H1 (cell line): ENCODE results near the gene RASGRP4. TPM values are rescaled to one million over a fixed set of nuclear protein-coding genes. Genes with fewer than 3 reads are reported as not detected.

Source experiments
- CTCF ChIA-PET: fragments of 300-600 bp; sonication (Branson Sonifier 250); formaldehyde crosslinking; loops from one replicate; lab custom pipeline; 2021; ENCODE audit not compliant: partially characterized antibody; lab: Charles Lee
- POLR2A ChIA-PET: fragments of 300-600 bp; sonication (Branson Sonifier 250); formaldehyde crosslinking; loops from one replicate; lab custom pipeline; 2021; ENCODE audit warnings: inconsistent platforms; ENCODE audit not compliant: partially characterized antibody; lab: Charles Lee
- DNase-seq, 2 experiments: peaks; one replicate each; pipeline versions ENCODE4 v3.0.0 to v3.0.0-alpha.2; 2010 to 2022; ENCODE audit warnings: low spot score in 2 of 2, low read depth in 1 of 2, mixed read lengths in 1 of 2
- FAIRE-seq: peaks from 2 replicates; lab custom pipeline; 2011; peaks lifted over from hg19 to GRCh38; lab: Jason Lieb, UNC
- H2AFZ ChIP-seq: 2 replicates; pipeline ENCODE4 v1.8.1; 2012; ENCODE audit warnings: low read length, inconsistent platforms
- H2AK5ac ChIP-seq: 2 replicates; pipeline ENCODE4 v1.6.1; 2013; ENCODE audit warnings: low read depth, low read length
- H2BK120ac ChIP-seq: replicated peaks from 2 replicates; pipeline ENCODE3; 2013; ENCODE audit warnings: low read depth, low read length, inconsistent platforms
- H2BK12ac ChIP-seq: 2 replicates; pipeline ENCODE4 v1.6.1; 2013; ENCODE audit warnings: low read depth, low read length
- H2BK15ac ChIP-seq: 2 replicates; pipeline ENCODE4 v1.6.1; 2013; ENCODE audit warnings: low read length
- H2BK20ac ChIP-seq: 2 replicates; pipeline ENCODE4 v1.6.1; 2013; ENCODE audit warnings: low read length
- H2BK5ac ChIP-seq: 2 replicates; pipeline ENCODE4 v1.6.1; 2013; ENCODE audit warnings: low read depth, low read length
- H3K14ac ChIP-seq: 2 replicates; pipeline ENCODE4 v1.6.1; 2013; ENCODE audit warnings: inconsistent platforms; ENCODE audit not compliant: insufficient read length
- H3K18ac ChIP-seq: 2 replicates; pipeline ENCODE4 v1.6.1; 2013; ENCODE audit warnings: low read length; ENCODE audit errors: extremely low read depth
- H3K23ac ChIP-seq: 2 replicates; pipeline ENCODE4 v1.6.1; 2013; ENCODE audit warnings: inconsistent platforms; ENCODE audit not compliant: insufficient read length
- H3K23me2 ChIP-seq: 2 replicates; pipeline ENCODE4 v1.6.1; 2013; ENCODE audit warnings: low read depth, low read length
- H3K27ac ChIP-seq: 2 replicates; pipeline ENCODE4 v1.6.1; 2011; ENCODE audit warnings: low read depth, low read length, inconsistent platforms
- H3K27me3 ChIP-seq, 4 experiments: replicated peaks in 1 of 4; 1 replicate in 1 of 4; 2 replicates in 3 of 4; pipeline versions ENCODE4 v1.6.1 to v1.8.1; 2011 to 2013; ENCODE audit warnings: low read length in 3 of 4, mild to moderate bottlenecking in 3 of 4, inconsistent platforms in 2 of 4, mixed read lengths in 2 of 4, moderate library complexity in 1 of 4; ENCODE audit not compliant: control insufficient read depth in 3 of 4, insufficient read depth in 3 of 4; ENCODE audit errors: extremely low read depth in 1 of 4
- H3K36me3 ChIP-seq, 4 experiments: 2 replicates each; pipeline versions ENCODE4 v1.6.1 to v1.8.1; 2011 to 2013; ENCODE audit warnings: mild to moderate bottlenecking in 4 of 4, low read length in 3 of 4, moderate library complexity in 2 of 4, control low read depth in 1 of 4, inconsistent platforms in 1 of 4; ENCODE audit not compliant: insufficient read depth in 4 of 4, control insufficient read depth in 2 of 4
- H3K4ac ChIP-seq: replicated peaks from 2 replicates; pipeline ENCODE3; 2013; ENCODE audit warnings: low read length, low read depth, mixed read lengths, inconsistent platforms; ENCODE audit not compliant: insufficient read length
- H3K4me1 ChIP-seq, 4 experiments: replicated peaks in 1 of 4; 1 replicate in 1 of 4; 2 replicates in 3 of 4; pipeline versions ENCODE4 v1.6.1 to v1.8.1; 2011 to 2013; ENCODE audit warnings: low read length in 3 of 4, inconsistent platforms in 2 of 4, mixed read lengths in 1 of 4; ENCODE audit not compliant: insufficient read depth in 4 of 4, control insufficient read depth in 3 of 4
- H3K4me2 ChIP-seq, 2 experiments: 2 replicates each; pipeline versions ENCODE4 v1.6.1 to v1.8.1; 2011 to 2013; ENCODE audit warnings: low read depth in 2 of 2, low read length in 2 of 2, control low read depth in 1 of 2, inconsistent platforms in 1 of 2, mild to moderate bottlenecking in 1 of 2; ENCODE audit not compliant: insufficient read depth in 1 of 2
- H3K4me3 ChIP-seq, 4 experiments: fragments of 200-600, 300-600 bp in 1 of 4; sonication (generic), shearing (Covaris generic), sonication (Bioruptor Twin) in 1 of 4; 2 replicates each; pipeline versions ENCODE4 v1.5.1 to v1.8.1; 2011 to 2016; ENCODE audit warnings: low read length in 4 of 4, low read depth in 3 of 4, control low read depth in 2 of 4, inconsistent platforms in 2 of 4, mild to moderate bottlenecking in 2 of 4, mixed read lengths in 1 of 4, moderate library complexity in 1 of 4; ENCODE audit not compliant: insufficient read depth in 2 of 4; ENCODE audit errors: extremely low read depth in 1 of 4
- H3K56ac ChIP-seq: replicated peaks from 2 replicates; pipeline ENCODE3; 2013; ENCODE audit warnings: low read depth, mild to moderate bottlenecking, mixed read lengths, low read length, inconsistent platforms; ENCODE audit not compliant: insufficient read length
- H3K79me1 ChIP-seq: 2 replicates; pipeline ENCODE4 v1.6.1; 2013; ENCODE audit warnings: low read depth, low read length, control low read depth
- H3K79me2 ChIP-seq, 2 experiments: 2 replicates each; pipeline versions ENCODE4 v1.6.1 to v1.8.1; 2012 to 2013; ENCODE audit warnings: low read length in 2 of 2, mild to moderate bottlenecking in 2 of 2, inconsistent platforms in 1 of 2; ENCODE audit not compliant: insufficient read depth in 2 of 2, control insufficient read depth in 1 of 2
- H3K9ac ChIP-seq, 4 experiments: replicated peaks in 1 of 4; 1 replicate in 1 of 4; 2 replicates in 3 of 4; pipeline versions ENCODE4 v1.6.1 to v1.8.1; 2011 to 2013; ENCODE audit warnings: low read depth in 3 of 4, low read length in 3 of 4, control low read depth in 2 of 4, mild to moderate bottlenecking in 2 of 4, moderate library complexity in 2 of 4, inconsistent platforms in 1 of 4; ENCODE audit errors: extremely low read depth in 1 of 4
- H3K9me3 ChIP-seq, 2 experiments: 2 replicates each; pipeline versions ENCODE4 v1.6.1 to v1.8.1; 2012 to 2013; ENCODE audit warnings: mild to moderate bottlenecking in 2 of 2, moderate library complexity in 2 of 2, control low read depth in 1 of 2, inconsistent platforms in 1 of 2, low read depth in 1 of 2, low read length in 1 of 2, mixed read lengths in 1 of 2; ENCODE audit not compliant: insufficient read depth in 2 of 2
- H4K20me1 ChIP-seq, 2 experiments: replicated peaks in 1 of 2; 2 replicates each; pipeline versions ENCODE3 to v1.8.1; 2011 to 2013; ENCODE audit warnings: inconsistent platforms in 2 of 2, low read length in 2 of 2, mild to moderate bottlenecking in 1 of 2; ENCODE audit not compliant: insufficient read depth in 2 of 2, control insufficient read depth in 1 of 2
- H4K5ac ChIP-seq: 2 replicates; pipeline ENCODE4 v1.6.1; 2013; ENCODE audit warnings: low read length, low read depth, mixed read lengths, inconsistent platforms; ENCODE audit not compliant: insufficient read length
- H4K8ac ChIP-seq: 2 replicates; pipeline ENCODE4 v1.8.0; 2013; ENCODE audit warnings: mild to moderate bottlenecking, moderate library complexity, low read length, inconsistent platforms; ENCODE audit not compliant: insufficient read depth; ENCODE audit errors: extremely low read depth
- H4K91ac ChIP-seq: replicated peaks from 2 replicates; pipeline ENCODE3; 2013; ENCODE audit warnings: low read length, mixed read lengths, inconsistent platforms; ENCODE audit not compliant: insufficient read length
- FOSL1 ChIP-seq: IDR thresholded peaks from 2 replicates; pipeline ENCODE4 v1.6.1; 2011; ENCODE audit warnings: mild to moderate bottlenecking, low read depth, low read length, moderate library complexity; ENCODE audit not compliant: insufficient read depth
- WGBS, 2 experiments: shearing (Covaris generic) in 1 of 2; methylation state at CpG; one replicate each; pipeline versions ENCODE4 v1.1.6 to v1.1.7; 2013 to 2015; ENCODE audit warnings: low lambda C conversion rate in 2 of 2, mixed read lengths in 2 of 2, inconsistent platforms in 1 of 2, low coverage in 1 of 2, missing lambda C conversion rate in 1 of 2; ENCODE audit not compliant: insufficient replicate concordance in 2 of 2, insufficient coverage in 1 of 2, insufficient read length in 1 of 2; ENCODE audit errors: extremely low coverage in 1 of 2, missing lambda C conversion rate in 1 of 2; 5-methylcytosine and 5-hydroxymethylcytosine counted together
- polyA plus RNA-seq, 7 experiments: library from polyadenylated mRNA; depleted of rRNA in 3 of 7; stranded (reverse) in 5 of 7; unstranded in 2 of 7; fragments of >200 nt in 5 of 7; fragments of 200-250 nt in 2 of 7; gene quantifications; 1 replicate in 5 of 7; 2 replicates in 1 of 7; 4 replicates in 1 of 7; pipeline versions ENCODE4 v1.2.1 to v1.2.3, GENCODE V29; 2011 to 2013; ENCODE audit warnings: missing spikeins in 2 of 7, mixed read lengths in 2 of 7
- total RNA-seq: library from RNA; stranded (reverse); fragmentation: NEBNext Ultra II Directional; extraction: Animal tissue kit (Norgen Biotek cat#: 25700); gene quantifications from 2 replicates; pipeline ENCODE4 v1.2.1, GENCODE V29; 2021

RASGRP4 gene
- total and polyA plus RNA-seq, 2 of the 8 experiments (the other 6 are each of a cell fraction or from before 2014, with no cell fraction given), result 1.9 to 3.1 TPM

GRCh38 chr19:38429811-38430156 lies 3.8 kb upstream of the RASGRP4 start:
- H3K4me2 ChIP-seq, result no peak overlapping the region
- POLR2A ChIA-PET, result interaction anchor here (0.9 to 1.7 kb wide), 2 partner anchors 8 to 42 kb away, joined by 3 read pairs; partner anchors contain the start of gene GGN

More at GRCh38 chr19:38429811-38430156, 3.8 kb upstream of the RASGRP4 start:
- Histone ChIP-seq H3K56ac (no peak overlapping the region), H4K5ac (no peak overlapping the region), H3K79me1 (no peaks in the 10 kb centered on the region), H4K8ac (no peak overlapping the region), H3K9ac (no peak overlapping the region), H3K18ac (no peak overlapping the region), H3K79me2 (no peaks in the 10 kb centered on the region), H3K4ac (no peak overlapping the region), H3K4me3 (no peak overlapping the region), H2BK5ac (no peak overlapping the region), H4K91ac (no peak overlapping the region), H2BK12ac (no peak overlapping the region), H3K23me2 (peaks cover 8% of the 10 kb centered on the region; the same call in 1 of the 2 replicates), H3K14ac (no peak overlapping the region), H4K20me1 (no peaks in the 10 kb centered on the region), H2AFZ (no peak overlapping the region), H2BK120ac (no peak overlapping the region), H3K27me3 (no peaks in the 10 kb centered on the region), H3K9me3 (no peaks in the 10 kb centered on the region), H2BK20ac (no peak overlapping the region), H3K27ac (no peak overlapping the region), H3K4me1 (peaks cover 9 to 13% (median 12%) of the 10 kb centered on the region in 4 experiments), H2AK5ac (no peak overlapping the region), H3K23ac (no peak overlapping the region), H2BK15ac (no peak overlapping the region), H3K36me3 (no peaks in the 10 kb centered on the region)
- FAIRE-seq (no peak), DNase-seq (no peak)
- no peak for TF ChIP-seq FOSL1
- CTCF ChIA-PET, result no interaction called here
- WGBS, 2 experiments, result 89% methylated on average over 2 of the region's 2 CpGs; no CpG with 5 or more reads in 1 of the 2 experiments
